ENCODE data around the gene HOXA4.

Gene HOXA4

GRCh38 chr7:27117887-27118491 lies 12.6 kb downstream of the HOXA4 start:
- no peak for DNase-seq

- DNase-seq = no peak
These were observed 13.3 kb downstream of the HOXA4 start for GRCh38 chr7:27116962-27117886.

DNA sequence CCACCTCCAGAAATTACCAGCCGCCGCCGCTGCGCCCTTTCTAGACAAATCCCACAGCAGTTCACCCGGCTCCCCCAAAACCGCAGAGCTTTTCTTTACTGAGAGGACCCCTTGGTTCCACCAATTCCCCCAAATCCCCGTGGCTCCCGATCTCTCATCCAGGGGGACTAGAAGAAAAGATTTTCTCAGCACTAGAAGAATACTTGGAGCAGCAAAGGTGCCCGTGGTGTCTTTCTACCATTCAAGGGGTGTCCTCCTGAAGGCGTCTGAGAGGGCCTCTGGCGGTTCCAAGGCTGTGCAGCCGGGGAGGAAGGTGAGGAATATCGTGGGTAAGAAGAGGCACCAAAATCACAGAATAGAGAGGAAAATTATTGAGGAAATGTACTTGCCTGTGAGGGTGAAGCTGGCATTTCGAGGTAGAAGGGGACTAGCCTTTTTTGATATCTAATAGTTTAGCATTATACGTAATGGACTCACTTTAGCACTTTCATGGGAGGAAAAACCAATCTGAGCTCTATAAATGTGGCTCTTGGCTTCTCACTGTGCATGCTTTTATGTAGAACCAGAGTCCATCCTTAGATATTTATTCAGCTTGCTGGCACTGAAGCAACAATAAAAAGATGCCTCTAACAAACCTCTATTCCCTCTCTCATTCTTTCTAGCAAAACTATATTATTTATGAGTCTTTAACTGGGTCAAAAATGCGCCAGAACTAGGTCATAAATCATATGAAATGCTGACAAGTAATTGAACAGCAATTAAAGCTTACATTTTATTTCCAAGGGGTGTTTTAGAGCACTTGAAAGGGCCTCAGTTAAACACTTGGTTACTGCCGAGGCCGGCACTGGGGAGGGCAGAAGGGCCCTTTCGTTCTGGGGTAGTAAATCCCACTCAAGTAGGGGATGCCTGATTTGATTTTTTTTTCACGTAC lies 14.3 kb downstream of the HOXA4 start:
- DNase-seq = no peak

GRCh38 chr7:27115221-27116026 lies 15.1 kb downstream of the HOXA4 start:
- no peak for DNase-seq

DNA sequence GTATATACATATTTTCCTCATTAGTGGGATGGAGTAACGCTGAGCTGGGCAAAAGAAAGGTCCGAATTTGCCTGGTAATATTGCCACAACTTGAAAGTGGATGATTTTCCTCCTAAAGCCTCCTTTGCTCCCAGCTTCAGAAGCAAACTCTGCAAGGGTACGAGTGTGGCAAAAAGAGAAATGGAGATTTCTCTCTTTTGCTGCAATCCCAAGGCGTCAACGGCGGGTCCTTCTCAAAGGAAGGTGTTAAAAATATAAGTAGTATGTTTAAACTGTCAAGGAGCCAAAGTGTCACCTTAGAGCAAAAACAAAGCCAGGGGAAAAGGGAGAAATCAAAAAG lies 15.7 kb downstream of the HOXA4 start:
- DNase-seq = no peak

DNA sequence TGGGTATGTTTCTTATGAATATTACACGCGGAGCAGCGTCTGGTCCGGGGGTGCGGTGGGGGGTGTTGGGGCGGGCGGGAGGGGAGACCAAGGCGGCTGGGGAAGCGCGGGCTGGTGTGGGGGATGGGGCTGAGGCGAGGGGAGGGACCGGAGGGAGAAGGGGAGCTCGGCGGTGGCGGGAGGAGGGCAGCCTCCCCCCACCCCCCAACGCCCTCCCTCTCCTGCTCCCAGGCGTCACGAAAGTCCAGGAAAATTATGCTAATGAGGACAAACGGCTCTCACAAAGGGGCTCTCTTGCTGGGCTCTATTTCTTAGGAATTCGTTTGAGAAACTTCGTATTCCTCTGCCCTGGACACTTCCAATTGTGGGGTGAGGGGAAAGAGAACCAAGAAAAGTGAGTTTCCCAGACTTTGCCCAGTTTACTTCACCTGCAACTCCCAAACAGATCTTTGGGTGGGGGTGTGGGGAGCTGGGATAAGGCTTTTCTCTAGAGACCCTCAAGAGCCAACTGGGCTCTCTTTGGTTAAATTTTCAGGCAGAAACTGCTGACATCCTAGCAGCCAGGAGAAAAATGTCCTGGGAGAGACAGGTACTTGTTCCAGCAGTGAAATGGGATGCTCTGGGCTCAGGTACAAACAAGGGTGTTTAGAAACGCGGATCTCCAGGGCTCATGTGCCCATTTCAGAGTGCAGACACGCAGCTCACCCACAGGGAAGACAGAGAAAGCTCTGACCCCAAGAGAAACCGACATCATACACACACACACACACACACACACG lies 16.4 kb downstream of the HOXA4 start:
- no peak for DNase-seq

DNA sequence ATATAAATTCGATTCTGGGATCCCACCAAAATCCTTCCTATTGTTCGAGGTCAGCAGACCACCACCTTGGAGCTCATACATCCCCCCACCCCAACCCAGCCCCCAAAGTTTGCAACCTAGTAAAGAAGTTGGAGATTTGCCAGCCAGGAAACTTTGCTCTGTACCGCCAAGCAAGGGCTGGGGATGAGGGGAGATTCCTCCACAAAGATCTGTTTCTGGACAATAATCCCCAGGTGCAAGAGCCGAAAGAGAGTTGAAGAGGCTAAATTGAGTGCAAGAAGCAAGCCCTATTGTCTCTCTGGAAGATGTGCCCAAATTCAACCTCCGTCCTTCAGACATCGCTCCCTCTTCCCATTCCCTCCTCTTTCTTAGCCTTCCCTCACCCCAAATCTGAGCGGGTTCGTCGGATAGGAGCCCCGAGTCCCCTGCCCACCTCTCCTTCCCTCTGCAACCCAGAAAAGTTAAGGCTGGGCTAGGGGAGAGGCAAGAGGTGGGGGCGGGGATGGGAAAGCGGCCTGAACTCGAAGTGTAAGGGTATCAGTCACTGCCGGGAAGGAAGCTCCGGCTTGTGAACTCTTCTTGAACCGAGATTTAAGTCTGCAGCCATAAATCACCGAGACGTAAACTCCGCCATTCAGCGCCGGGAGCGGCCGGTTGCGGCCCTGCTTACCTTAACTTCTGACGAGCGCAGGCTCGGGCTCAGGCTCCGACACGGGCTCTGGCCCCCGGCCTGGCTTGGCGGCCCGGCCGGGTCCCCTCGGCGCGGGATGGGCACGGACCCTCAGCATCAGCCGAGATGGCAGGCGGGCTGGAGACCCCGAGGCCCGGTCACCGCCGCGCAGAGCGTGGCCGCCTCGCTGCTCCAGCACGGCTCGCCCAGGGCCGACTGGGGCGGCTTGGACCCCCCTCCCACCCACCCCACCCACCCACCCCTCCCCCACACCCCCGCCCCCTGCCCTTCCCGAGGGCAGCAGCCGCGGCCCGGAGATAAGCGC lies 17.3 kb downstream of the HOXA4 start:
- DNase-seq = no peak

- DNase-seq = no peak
These were observed 18.2 kb downstream of the HOXA4 start for GRCh38 chr7:27112361-27112760.

DNA sequence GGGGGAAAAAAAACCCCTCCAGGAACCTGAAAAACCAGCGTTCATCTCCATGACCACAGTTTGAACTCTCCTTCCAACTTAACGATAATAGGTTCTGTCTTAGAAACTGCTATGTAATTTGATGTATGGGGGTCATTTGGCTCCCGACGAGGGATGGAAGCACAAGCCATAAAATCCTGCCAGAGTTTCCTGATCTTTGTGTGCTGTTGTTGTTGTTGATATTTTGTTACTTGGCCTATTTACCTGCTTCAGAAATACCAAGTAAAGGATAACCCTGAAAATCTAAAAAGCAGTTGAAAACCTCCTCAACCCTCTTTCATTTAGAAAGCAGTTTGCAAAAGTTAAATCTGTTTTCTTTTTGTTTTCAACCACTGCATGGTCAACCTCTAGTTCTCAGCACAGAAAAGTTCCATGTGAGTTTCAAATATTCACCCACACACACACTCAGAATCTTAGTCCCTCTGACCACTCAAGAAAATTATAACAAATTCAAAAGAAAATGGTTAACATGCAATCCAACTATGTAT lies 18.7 kb downstream of the HOXA4 start:
- no peak for DNase-seq

- no peak for DNase-seq
These were observed 19.4 kb downstream of the HOXA4 start for GRCh38 chr7:27111042-27111750.

- DNase-seq = no peak
These were observed 20.1 kb downstream of the HOXA4 start for GRCh38 chr7:27110186-27111031.

DNA sequence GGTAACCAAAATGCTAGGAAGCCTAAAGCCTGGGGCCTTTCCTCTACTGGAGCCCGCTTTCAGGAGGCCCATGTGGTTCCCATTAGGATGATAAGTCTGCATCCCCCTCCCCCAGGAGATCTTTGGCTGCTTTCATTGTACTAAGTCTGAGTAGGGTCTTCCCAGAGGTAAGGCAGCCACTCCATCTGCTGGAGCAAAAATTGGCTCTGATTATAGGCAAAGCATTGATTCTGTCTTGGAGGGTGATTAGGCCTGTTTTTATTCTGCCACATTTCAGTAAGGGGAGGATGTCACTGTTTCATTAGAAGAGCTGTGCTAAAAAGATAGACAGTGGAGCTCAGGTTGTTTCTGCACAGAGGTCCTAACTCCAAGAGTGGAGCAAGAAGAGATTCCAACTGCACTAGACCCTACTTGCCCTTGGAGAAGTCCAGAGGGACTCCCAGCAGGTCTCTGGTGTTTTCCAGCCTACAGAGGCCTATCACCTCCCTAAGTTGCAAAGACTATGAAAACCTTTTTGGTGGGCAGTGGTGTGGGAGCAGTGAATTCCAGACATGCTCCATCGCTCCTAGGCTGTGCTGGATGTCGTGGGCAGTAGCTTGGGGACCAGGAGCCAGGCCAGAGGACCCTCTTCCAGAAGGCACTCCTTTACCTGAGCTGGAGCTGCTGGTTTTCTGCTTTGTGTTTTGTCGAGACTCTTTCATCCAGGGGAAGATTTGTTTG lies 20.9 kb downstream of the HOXA4 start:
- no peak for DNase-seq

- no peak for DNase-seq
These were observed 22.0 kb downstream of the HOXA4 start for GRCh38 chr7:27108390-27109127.

DNA sequence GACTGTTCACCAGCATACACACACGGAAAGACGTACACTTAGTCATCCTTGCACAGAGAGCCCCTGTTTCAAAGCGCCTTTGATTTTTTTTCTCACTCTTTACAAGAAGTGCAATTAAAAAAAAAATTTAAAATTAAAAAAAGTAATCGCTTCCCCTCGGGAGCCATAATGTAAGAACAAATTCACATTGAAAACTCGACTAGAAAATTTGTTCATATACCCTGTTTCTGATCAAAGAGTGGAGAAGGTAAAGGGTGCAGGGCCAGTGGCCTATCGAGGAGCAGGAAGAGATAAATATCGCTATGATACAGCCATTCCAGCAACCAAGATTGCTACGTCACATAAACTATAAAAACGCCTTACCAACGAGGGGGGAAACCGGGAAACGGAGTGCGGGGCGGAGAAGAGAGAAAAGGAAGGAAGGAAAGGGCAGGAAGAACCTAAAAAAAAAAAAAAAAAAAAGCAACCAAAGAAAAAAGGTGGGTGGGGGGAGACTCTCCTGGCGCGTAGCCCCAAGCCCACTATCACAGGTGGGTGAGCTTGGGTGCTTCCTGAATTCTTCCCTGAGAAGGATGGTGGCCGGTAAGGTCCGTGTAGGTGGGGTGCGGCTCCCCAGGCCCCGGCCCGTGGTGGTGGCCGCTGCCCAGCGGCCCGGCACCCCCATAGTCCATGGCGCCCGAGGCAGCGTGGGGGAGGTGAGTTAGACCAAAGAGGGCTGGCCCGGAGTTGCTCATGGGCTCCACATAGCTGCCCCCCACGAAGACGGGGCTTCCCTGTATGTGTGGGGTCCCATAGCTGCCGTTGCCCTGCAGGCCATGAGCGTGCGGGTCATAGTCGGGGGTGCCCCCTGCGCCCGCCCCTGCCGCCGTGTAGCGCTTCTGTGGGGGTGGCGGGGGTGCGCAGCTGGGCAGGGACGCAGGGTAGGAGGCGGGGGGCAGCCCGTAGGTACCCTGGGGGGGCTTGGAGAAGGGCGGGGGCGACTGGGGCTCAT lies 22.9 kb downstream of the HOXA4 start:
- DNase-seq = no peak
